GM18867 (cell line): ENCODE results near the gene UTS2R.
A peak's percentile ranks its signal among the peaks of the same experiment; 100 is the strongest.
"Not testable (repeated sequence)": the region's sequence is repeated elsewhere in the genome, so short reads cannot be mapped to it uniquely, and the experiment has no call there.

ENCODE experiments used
- ATAC-seq: cut with Tn5 transposase; IDR thresholded peaks from one replicate; pipeline ENCODE4 v1.9.1; 2021; ENCODE audit warnings: mild to moderate bottlenecking, moderate library complexity; ENCODE audit not compliant: unreplicated experiment

Gene UTS2R

DNA sequence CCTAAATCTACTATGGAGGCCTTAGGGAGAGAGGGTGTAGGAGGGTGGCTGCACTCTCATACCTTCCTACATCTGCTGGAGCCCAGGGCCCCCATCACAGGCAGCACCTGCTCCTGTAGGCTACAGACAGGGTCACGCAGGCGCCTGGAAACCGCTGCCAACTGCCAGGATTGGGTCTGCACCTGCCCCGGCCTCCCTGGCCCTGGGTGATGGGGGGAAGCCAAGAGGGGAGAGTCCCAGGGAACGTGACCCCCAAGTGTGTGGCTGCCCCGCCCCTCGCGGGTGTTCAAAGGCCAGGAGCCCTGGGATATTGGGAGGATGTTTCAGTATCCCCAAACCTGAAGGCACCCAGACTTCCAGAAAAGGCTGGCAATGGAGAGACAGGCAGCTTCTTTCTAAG is 18.1 kb upstream of the UTS2R start:
- ATAC-seq: no peak

DNA sequence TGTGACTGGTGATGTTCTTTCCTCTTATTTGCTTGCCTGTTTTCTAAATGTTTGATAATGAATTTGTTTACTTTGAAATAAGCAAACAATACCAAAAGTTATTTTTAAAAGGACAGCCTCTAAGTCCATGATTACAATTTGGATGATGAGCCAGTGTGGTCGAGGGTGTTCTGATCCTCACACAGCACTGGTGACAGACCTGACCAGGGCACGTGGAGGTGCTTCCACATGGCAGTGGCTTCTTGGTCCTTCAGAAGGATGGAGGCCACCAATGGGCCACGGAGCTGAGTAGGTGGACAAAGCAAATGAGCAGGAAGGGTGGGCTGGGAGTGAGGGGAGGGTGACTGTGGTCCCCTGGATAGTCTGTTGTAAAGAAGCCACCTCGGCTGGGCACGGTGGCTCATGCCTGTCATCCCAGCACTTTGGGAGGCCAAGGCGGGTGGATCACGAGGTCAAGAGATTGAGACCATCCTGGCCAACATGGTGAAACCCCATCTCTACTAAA is 16.7 kb upstream of the UTS2R start:
- no peak for ATAC-seq

DNA sequence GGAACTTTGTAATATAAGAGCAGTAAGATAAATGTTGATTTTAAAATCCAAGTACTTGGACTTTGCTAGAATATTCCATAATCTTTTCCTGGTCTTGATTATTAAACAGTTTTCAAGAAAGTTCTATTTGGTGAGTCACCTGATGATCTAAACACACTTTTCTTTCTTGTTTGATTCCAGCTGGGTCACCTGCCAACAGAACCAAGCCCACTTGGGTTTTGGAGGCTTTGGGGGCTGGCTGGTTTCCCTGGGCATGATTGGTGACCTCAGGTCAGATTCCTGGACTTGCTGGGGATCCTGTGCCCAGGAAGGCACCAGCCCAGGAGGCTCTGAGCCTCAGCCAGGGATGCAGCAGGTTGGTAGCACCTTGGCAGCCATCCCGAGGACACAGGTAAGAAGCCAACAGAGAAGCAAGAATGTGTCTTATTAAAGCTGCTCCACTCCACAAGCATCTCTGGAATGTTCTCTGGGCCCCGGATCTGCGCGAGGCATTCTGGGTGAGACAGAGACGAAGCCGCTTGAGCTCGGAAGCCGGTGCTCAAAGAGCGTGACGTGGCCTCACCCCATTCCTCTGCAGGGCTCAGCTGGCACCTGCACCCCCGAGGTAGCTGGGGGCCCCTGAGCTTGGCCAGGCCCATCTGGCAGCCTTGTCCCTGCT is 15.7 kb upstream of the UTS2R start:
- no peak for ATAC-seq

DNA sequence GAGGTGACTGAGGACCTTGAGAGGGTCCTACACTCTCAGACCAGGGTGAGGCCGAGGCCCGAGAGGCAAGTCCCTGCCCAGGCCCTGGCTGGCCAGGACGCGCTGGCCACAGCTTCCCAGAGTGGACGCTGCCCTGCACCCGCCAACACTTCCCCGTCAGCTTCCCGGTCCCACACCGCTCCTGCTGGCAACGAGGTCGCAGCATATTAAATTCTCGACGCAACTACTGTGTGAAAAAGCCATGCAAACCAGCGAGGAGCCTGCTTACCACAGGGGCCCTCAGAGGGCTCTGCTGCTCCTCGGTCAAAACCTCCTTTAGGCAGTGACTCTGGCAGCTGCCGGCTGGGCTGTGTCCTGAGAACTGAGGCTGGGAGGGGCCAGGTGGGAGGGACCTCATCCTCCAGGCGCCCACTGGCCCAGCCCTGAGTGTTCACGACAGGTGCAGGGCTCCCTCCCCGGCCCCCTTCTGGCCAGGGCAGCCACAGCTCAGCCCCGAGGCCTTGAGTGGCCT is 14.7 kb upstream of the UTS2R start:
- ATAC-seq: no peak

DNA sequence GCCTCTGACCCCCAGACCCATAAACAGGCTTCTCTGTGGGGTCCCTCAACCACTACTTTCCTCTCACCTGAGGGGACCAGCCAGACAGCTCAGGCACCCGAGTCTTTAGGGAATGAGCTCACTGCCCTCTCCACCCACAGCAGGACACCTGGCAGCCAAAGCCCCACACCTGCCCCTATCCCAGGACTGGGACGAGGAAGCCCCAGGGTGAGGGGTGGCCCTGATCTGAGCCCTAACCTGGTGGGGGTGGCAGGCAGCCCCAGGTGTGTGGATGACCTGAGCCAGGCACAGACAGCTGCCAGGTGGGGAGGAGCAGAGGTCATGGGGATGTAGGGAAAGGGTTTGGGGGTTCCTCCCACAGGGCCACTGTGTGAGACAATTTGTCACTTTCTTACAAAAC is 14.2 kb upstream of the UTS2R start:
- no peak for ATAC-seq

DNA sequence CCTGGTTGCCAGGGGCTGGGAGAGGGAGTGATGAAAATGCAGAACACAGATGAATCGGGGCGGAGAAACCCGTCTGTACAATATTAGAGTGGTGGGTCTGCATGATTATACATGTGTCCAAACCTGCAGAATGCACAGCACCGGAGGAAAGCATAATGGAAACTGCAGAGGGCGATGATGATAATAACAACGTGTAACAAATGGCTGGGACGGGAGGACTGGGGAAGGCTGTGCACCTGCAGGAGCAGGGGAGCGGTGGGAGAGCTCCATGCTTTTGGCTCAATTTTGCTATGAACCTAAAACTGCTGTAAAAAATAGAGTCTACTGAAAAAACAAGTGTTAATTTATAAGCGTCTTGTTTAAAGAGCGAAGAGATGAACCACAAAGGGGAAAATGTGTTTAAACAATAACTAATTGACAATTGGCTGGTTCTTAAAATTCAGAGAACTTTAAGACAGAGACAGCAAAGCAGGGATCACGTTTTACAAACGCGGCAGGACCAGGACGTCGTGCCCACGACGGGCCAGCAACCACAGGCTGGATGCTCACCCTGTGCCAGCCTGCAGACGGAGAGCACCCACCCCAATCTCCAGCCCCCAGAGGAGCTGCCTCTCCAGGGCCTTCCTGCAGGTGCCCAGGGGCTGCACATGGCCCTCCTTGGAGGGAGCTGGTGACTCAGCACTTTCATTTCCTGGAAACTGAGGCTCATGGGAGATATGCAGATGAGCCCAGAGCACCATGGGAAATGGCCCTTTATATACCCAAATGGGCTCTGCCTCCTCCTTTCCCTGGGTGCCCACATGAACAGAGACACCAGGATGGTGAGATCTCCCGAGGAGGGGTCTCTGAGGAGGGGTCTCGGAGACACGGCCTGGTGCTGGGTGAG is 12.9 kb upstream of the UTS2R start, which contains the start of gene TEX19:
TEX19 (plus strand) TSS at position 783 of the 886 bp plus-strand sequence. CDS start 2,904 bp downstream, outside the sequence.
- ATAC-seq: no peak

DNA sequence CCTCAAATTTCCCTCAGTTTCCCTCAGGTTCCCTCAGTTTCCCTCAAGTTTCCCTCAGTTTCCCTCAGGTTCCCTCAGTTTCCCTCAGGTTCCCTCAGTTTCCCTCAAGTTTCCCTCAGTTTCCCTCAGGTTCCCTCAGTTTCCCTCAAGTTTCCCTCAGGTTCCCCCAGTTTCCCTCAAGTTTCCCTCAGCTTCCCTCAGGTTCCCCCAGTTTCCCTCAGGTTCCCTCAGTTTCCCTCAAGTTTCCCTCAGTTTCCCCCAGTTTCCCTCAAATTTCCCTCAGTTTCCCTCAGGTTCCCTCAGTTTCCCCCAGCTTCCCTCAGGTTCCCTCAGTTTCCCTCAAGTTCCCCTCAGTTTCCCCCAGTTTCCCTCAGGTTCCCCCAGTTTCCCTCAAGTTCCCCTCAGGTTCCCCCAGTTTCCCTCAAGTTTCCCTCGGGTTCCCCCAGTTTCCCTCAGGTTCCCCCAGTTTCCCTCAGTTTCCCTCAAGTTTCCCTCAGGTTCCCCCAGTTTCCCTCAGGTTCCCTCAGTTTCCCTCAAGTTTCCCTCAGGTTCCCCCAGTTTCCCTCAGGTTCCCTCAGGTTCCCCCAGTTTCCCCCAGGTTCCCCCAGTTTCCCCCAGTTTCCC is 12.0 kb upstream of the UTS2R start:
- ATAC-seq: not testable (repeated sequence)

DNA sequence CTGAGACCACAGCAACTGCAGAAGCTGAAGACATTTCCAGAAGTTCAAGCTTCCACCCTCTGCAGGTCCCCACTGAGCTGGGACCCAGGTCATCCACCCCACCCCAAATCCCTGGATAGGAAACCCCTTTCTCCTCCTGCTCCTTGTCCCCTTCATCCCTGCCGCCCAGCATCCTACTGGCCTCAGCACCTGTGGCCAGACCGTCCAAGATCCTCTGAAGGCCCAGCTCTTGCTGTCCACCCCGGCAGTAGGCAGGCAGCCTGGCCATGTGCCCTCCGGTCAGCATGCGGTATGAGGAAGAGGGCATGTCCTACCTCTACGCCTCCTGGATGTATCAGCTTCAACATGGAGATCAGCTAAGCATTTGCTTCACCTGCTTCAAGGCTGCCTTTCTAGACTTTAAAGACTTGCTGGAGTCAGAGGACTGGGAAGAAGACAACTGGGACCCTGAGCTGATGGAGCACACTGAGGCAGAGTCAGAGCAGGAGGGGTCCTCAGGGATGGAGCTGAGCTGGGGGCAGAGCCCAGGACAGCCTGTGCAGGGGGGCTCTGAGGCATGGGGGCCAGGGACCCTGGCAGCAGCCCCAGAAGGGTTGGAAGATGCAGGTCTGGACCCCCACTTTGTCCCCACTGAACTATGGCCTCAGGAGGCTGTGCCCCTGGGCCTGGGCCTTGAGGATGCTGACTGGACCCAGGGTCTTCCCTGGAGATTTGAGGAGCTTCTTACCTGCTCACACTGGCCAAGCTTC is 9.5 kb upstream of the UTS2R start:
- ATAC-seq: no peak

DNA sequence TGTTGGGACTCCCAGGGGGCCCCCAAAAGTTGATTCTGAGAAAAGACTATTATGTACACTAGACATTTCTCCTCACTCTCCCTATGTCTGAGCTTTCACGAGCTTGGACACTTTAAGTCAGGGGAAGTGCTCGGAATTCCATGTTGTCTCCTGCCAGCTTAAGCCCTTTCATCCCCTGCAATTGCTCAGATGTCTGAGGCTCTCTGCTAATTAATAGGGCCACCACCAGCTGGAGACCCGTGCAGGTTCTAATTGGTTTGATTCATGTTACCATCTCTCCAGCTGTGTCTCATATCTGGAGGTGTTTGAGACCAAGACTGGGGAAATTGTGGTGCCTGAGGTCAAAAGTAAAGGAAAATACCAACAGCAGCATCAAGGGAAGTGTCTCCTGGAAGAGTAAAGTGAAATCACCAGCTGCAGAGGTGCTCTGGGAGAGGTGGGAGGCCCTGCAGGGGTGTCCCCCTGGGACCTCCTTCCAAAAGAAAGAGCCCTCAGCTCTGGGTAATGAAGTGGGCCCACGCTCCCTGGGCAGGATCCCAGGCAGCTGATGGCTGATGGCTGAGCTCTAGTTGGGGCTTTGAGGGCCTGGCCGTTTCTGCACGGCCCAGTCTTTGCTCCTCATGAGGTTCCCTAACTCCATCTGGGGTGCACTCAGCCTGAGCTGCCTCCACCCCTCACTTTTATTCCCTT is 5.8 kb upstream of the UTS2R start:
- ATAC-seq: no peak

DNA sequence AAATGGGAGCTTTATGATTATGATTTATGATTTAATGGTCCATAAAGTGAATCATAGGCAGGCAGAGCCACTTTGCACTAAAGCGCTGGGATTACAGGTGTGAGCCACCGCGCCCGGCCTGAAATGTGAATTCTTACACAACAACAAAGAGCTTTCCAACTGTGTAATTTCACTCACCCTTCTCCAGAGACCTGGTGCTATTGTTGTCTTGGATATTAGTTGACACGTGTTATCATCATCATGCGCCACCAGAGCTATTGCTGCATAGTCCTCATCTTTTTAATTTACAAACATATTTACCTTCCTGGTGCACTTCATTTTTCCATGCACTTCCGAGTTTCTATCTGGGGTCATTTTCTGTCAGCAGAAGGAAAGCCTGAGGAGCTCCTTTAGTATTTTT is 4.8 kb upstream of the UTS2R start:
- no peak for ATAC-seq

DNA sequence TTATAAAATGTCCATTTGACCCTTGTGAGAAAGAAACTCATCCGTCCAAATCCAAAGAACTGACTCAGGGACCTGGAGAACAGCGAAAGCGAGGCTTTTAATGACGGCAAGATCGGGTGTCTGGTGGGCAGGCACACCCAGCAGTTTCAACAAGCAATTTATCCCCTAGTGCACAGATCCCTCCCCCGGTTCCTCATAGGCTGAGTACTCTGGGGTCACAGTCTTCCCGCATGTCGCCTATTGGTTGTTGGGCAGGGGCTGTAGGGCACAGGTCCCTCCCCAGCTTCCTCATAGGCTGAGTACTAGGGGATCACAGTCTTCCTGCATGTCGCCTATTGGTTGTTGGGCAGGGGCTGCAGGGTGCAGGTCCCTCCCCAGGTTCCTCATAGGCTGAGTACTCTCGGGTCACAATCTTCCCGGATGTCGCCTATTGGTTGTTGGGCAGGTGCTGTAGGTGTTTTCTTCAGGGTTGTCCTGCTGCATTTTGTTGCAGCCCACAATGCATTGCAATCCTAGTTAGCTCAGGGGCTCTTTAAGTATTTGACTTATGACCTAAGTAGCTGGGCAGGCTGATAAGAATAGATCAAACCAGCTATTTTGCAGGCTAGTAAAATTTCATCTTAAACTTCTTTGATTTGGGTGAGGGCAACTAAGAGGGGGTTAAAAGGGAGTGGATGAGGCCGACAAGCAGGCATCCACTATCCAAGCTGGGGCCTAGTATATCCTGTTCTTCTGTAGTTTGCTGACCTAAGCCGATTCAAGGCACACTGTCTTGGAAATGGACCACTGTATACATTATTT is 3.6 kb upstream of the UTS2R start:
- no peak for ATAC-seq

DNA sequence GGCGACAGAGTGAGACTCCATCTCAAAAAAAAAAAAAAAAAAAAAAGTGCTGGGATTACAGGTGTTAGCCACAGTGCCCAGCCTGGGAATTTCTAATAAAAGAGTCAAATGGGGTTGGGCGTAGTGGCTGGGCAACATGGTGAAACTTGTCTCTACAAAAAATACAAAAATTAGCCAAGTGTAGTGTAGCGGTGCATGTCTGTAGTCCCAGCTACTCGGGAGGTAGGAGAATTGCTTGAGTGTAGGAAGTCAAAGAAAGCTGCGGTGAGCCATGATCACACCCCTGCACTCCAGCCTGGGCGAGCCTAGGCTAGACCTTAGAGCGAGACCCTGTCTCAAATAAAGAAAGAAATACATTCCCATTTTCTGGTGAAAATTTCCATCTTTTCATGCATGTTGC is 2.4 kb upstream of the UTS2R start:
- no peak for ATAC-seq

DNA sequence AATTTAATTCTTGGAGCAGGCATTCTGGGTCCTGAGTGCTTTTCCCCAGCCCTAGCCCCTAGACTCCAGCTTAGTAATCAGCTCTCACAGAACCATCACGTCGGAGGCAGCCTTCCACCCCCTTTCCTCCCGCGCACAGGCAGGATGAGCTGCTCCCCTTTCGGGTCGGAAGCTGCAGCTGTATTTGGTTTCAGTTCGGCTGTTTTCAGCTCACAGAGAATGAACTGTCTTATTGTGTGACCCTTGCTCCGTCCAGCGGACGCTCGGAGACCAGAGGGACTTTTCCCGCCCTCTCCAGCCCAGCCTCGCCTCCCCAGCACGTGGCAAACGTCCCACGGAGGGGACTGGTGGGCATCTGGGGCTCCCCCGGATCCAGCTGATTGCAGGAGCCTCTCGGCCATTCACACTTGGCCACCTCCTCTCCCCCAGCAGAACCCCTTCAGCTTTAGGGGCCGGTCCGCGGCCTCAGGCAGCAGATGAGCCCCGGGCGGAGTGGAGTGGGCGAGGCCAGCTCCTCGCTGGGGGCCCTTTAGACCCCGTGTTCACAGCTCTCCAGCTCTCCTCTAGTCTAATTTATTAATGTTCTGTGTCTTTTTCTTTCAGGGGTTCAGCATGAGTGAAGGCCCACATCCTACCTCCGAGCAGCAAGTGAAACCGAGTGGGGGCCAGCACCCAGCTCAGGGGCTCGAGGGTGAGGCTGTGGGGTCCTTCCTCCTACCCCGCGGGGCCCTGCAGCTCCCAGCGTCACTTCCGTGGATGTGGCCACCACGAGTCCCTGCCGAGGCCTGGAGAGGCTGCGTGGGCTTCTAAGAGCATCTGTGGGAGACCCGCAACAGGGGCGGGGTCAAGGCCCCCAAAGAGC is 863 bp upstream of the UTS2R start:
- peak; percentile 65 for ATAC-seq

DNA sequence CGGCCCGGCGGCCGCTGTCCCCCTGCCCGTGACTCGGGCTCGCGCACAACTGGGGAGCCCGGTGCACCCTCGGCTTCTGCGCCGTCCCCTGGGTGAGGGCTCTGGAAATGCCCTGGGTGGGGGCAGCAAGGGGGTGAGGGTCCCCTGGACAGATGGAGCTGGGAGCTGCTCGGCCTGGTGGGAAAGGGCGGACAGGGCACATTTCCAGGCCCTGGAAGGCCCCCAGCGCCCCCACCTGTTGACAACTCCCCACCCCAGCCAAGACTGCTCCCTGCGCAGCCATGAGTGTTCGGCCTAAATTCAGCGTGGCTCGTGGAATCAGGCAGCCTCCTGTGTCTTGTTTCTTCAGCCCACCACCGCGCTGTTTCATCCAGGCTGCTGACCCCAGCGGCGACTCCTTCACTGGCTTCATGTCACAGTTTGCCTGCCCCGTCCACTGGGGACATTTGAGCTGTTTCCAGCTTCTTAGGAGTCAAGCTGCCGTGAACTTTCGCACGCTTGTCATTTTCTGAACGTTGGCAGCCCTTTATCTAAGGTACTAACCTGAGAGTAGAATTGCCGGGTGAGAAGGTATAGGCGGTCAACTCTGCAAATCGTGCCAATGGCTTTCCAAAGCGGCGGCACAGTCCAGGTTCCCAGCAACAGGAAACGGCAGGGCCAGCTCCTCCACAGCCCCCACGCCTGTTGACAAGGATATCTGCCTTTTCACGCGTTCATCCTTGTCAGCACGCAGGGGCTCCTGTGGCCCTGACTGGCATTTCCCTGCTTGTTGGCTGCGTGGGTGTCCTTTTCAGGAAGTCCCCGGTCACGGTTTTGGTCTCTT is 895 bp downstream of the UTS2R start:
- no peak for ATAC-seq

DNA sequence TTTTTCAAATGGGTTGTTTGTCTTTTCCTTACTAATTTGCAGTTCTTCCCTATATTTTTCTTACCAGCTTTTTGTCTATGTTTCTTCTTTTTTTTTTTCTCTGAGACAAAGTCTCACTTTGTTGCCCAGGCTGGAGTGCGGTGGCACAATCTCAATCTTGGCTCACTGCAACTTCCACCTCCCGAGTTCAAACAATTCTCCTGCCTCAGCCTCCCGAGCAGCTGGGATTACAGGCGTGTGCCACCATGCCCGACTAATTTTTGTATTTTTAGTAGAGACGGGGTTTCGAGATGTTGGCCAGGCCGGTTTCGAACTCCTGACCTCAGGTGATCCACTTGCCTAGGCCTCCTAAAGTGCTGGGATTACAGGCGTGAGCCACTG is 1.5 kb downstream of the UTS2R start:
- not testable (repeated sequence) for ATAC-seq

DNA sequence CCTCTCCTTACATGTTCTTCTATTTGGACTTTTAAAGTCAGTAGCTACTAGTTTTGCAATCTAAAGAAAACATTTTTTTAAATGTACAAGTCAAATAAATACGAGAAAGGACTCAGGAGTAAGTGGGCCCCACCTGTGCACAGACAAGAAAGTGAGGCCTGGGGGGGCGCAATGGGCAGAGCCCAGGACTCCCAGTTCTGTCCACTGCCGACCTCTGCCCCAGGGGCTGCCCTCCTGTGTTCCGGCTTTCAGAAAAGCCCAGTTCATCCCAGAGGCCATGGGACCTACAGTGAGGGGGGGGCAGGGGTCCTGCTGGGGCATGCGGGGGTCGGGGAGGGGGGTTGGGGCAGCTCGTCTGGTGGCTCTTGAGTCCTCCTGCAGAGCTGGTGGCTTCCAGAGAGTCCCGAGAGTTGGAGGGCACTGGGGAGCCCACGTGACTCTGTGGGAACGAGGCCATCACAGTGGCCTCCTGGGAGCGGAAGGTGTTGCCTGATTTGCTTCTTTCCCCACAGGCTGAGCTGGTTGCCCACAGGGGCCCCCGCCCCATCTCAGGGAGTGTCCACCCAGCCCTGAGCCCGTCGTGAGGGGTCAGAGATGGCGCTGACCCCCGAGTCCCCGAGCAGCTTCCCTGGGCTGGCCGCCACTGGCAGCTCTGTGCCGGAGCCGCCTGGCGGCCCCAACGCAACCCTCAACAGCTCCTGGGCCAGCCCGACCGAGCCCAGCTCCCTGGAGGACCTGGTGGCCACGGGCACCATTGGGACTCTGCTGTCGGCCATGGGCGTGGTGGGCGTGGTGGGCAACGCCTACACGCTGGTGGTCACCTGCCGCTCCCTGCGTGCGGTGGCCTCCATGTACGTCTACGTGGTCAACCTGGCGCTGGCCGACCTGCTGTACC is 2.4 kb downstream of the UTS2R start:
- no peak for ATAC-seq
